A549 (cell line): ENCODE data around the gene ACSL3. TPM values are rescaled to one million over a fixed set of nuclear protein-coding genes. Genes with fewer than 3 reads are reported as not detected.
"Not testable (repeated sequence)": the region's sequence is repeated elsewhere in the genome, so short reads cannot be mapped to it uniquely, and the experiment has no call there.

Source experiments
- ATAC-seq, 2 experiments: fragments of 200-7000 bp in 1 of 2; fragments of >200 bp in 1 of 2; cut with Nextera tagmentation in 1 of 2; cut with Tn5 transposase in 1 of 2; 3 replicates each; pipeline versions ENCODE4 v1.8.0 to v1.9.1; 2018 to 2020; ENCODE audit warnings: mild to moderate bottlenecking in 1 of 2, moderate library complexity in 1 of 2
- CTCF ChIA-PET: fragments of 300-600 bp; sonication (Branson Sonifier 250); formaldehyde crosslinking; extraction: SDS; loops from one replicate; lab custom pipeline; 2021; ENCODE audit warnings: antibody characterized with exemption, inconsistent platforms; lab: Yijun Ruan, JAX
- POLR2A ChIA-PET: fragments of 350-600 bp; formaldehyde crosslinking; extraction: SDS; loops from one replicate; lab custom pipeline; 2021; ENCODE audit warnings: antibody characterized with exemption, inconsistent platforms; lab: Yijun Ruan, JAX
- DNase-seq, 2 experiments: peaks; one replicate each; pipeline versions ENCODE4 v3.0.0 to v3.0.0-alpha.2; 2011 to 2016; ENCODE audit warnings: low read depth in 1 of 2, low spot score in 1 of 2
- FAIRE-seq: peaks from 2 replicates; lab custom pipeline; 2011; peaks lifted over from hg19 to GRCh38; lab: Jason Lieb, UNC
- H3K27ac ChIP-seq, 2 experiments: fragments of >200 bp; sonication (Bioruptor Twin); formaldehyde crosslinking; 3 replicates each; pipeline ENCODE4 v1.5.1; 2016 to 2017
- H3K4me1 ChIP-seq: fragments of >200 bp; sonication (Bioruptor Twin); formaldehyde crosslinking; 3 replicates; pipeline ENCODE4 v1.6.1; 2016
- H3K4me2 ChIP-seq: fragments of >200 bp; sonication (Bioruptor Twin); formaldehyde crosslinking; 3 replicates; pipeline ENCODE4 v1.6.1; 2016
- H3K4me3 ChIP-seq: fragments of >200 bp; sonication (Bioruptor Twin); formaldehyde crosslinking; 3 replicates; pipeline ENCODE4 v1.5.1; 2016
- H3K9me3 ChIP-seq: fragments of >200 bp; sonication (Bioruptor Twin); formaldehyde crosslinking; 3 replicates; pipeline ENCODE4 v1.6.1; 2016
- BHLHE40 ChIP-seq: IDR thresholded peaks from 2 replicates; pipeline ENCODE4 v1.6.1; 2012; ENCODE audit warnings: low read depth, low read length, inconsistent platforms
- CBX2 ChIP-seq: fragments of 200-600 bp; sonication (generic); IDR thresholded peaks from 2 replicates; pipeline ENCODE4 v1.6.1; 2016; ENCODE audit warnings: low read depth, mild to moderate bottlenecking, borderline replicate concordance
- CBX8 ChIP-seq: fragments of 200-600 bp; sonication (generic); IDR thresholded peaks from 2 replicates; pipeline ENCODE4 v1.6.1; 2016
- CHD4 ChIP-seq: fragments of 200-600 bp; sonication (generic); IDR thresholded peaks from 2 replicates; pipeline ENCODE4 v1.6.1; 2016; ENCODE audit warnings: antibody characterized with exemption, mild to moderate bottlenecking, borderline replicate concordance
- EP300 ChIP-seq, 2 experiments: fragments of >200 bp; sonication (Bioruptor Twin); formaldehyde crosslinking; IDR thresholded peaks; 2 replicates in 1 of 2; 3 replicates in 1 of 2; pipeline ENCODE4 v1.6.1; 2016 to 2017
- HDAC2 ChIP-seq: fragments of 200-600 bp; sonication (generic); IDR thresholded peaks from 2 replicates; pipeline ENCODE4 v1.6.1; 2016
- HEYL ChIP-seq: fragments of 250-450 bp; sonication (Bioruptor Pico); IDR thresholded peaks from 2 replicates; pipeline ENCODE4 v1.8.0; 2021; ENCODE audit warnings: mild to moderate bottlenecking, moderate library complexity
- HOXA7 ChIP-seq: fragments of 250-450 bp; sonication (Bioruptor Pico); IDR thresholded peaks from 2 replicates; pipeline ENCODE4 v1.5.0; 2020; ENCODE audit warnings: mild to moderate bottlenecking, moderate library complexity
- KDM1A ChIP-seq: fragments of 200-600 bp; sonication (generic); IDR thresholded peaks from 2 replicates; pipeline ENCODE4 v1.6.1; 2016; ENCODE audit warnings: low read depth, mild to moderate bottlenecking
- MAFK ChIP-seq: fragments of 450-650 bp; IDR thresholded peaks from 2 replicates; pipeline ENCODE4 v1.6.1; 2014; ENCODE audit not compliant: partially characterized antibody
- MAZ ChIP-seq: fragments of 150-350 bp; IDR thresholded peaks from 2 replicates; pipeline ENCODE4 v1.6.1; 2014; ENCODE audit warnings: antibody characterized with exemption, low read depth, low read length, borderline replicate concordance
- NPAS2 ChIP-seq: fragments of 250-450 bp; sonication (Bioruptor Pico); IDR thresholded peaks from 2 replicates; pipeline ENCODE4 v1.8.0; 2022; ENCODE audit warnings: mild to moderate bottlenecking, moderate library complexity, borderline replicate concordance
- PHF8 ChIP-seq: fragments of 200-600 bp; sonication (generic); IDR thresholded peaks from 2 replicates; pipeline ENCODE4 v1.6.1; 2016; ENCODE audit warnings: low read depth, mild to moderate bottlenecking, antibody characterized with exemption, moderate library complexity, borderline replicate concordance
- POLR2A ChIP-seq: IDR thresholded peaks from 2 replicates; pipeline ENCODE4 v1.6.1; 2012; ENCODE audit warnings: mild to moderate bottlenecking, low read length
- RNF2 ChIP-seq: fragments of 200-600 bp; sonication (generic); IDR thresholded peaks from 2 replicates; pipeline ENCODE4 v1.6.1; 2016; ENCODE audit warnings: low read depth, mild to moderate bottlenecking, antibody characterized with exemption, moderate library complexity, borderline replicate concordance
- SMC3 ChIP-seq: fragments of >200 bp; sonication (Bioruptor Twin); formaldehyde crosslinking; IDR thresholded peaks from 3 replicates; pipeline ENCODE4 v1.6.1; 2018; ENCODE audit warnings: inconsistent platforms
- TFCP2L1 ChIP-seq: fragments of 250-450 bp; sonication (Bioruptor Pico); IDR thresholded peaks from 2 replicates; pipeline ENCODE4 v1.5.0; 2021; ENCODE audit warnings: mild to moderate bottlenecking
- ZC3H11A ChIP-seq: fragments of 450-650 bp; IDR thresholded peaks from 2 replicates; pipeline ENCODE4 v1.6.1; 2014; ENCODE audit warnings: antibody characterized with exemption, mild to moderate bottlenecking
- ZNF302 ChIP-seq: fragments of 250-450 bp; sonication (Bioruptor Pico); IDR thresholded peaks from 2 replicates; pipeline ENCODE4 v1.9.0; 2021; ENCODE audit warnings: inconsistent platforms, mild to moderate bottlenecking, moderate library complexity
- WGBS: methylation state at CpG from one replicate; pipeline ENCODE4 v1.1.6; 2017; ENCODE audit errors: missing lambda C conversion rate; 5-methylcytosine and 5-hydroxymethylcytosine counted together
- polyA plus RNA-seq, 4 experiments: library from polyadenylated mRNA; depleted of rRNA in 3 of 4; stranded (reverse); fragments of >200 nt; fragmentation: RNase III in 1 of 4; extraction: RNeasy Plus Mini Kit Qiagen cat#74134 plus additional on column Dnase treatment in 1 of 4; gene quantifications; 2 replicates in 3 of 4; 3 replicates in 1 of 4; pipeline ENCODE4 v1.2.3, GENCODE V29; 2011 to 2017
- TF ChIP-seq, protein P1 (sequence below): fragments of 250-450 bp; sonication (Bioruptor Pico); IDR thresholded peaks from 2 replicates; pipeline ENCODE4 v1.5.0; 2020; ENCODE audit warnings: low read depth, mild to moderate bottlenecking, moderate library complexity
- TF ChIP-seq, protein P2 (sequence below): IDR thresholded peaks from 2 replicates; pipeline ENCODE4 v1.6.1; 2012
- TF ChIP-seq, protein P3 (sequence below): IDR thresholded peaks from 2 replicates; pipeline ENCODE4 v1.6.1; 2012
- TF ChIP-seq, protein P4 (sequence below): fragments of 150-350 bp; IDR thresholded peaks from 2 replicates; pipeline ENCODE4 v1.6.1; 2014; ENCODE audit warnings: low read depth, mild to moderate bottlenecking, low read length
- TF ChIP-seq, protein P5 (sequence below): fragments of 250-450 bp; sonication (Bioruptor Pico); IDR thresholded peaks from 2 replicates; pipeline ENCODE4 v1.5.0; 2021; ENCODE audit warnings: mild to moderate bottlenecking, moderate library complexity, borderline replicate concordance
- TF ChIP-seq, protein P6 (sequence below): fragments of 200-600 bp; sonication (generic); IDR thresholded peaks from 2 replicates; pipeline ENCODE4 v1.6.1; 2016; ENCODE audit warnings: antibody characterized with exemption, mild to moderate bottlenecking, moderate library complexity

The ACSL3 gene
- polyA plus RNA-seq, 2 of the 4 experiments (the other 2 are of a cell fraction): 142 to 160 TPM

DNA sequence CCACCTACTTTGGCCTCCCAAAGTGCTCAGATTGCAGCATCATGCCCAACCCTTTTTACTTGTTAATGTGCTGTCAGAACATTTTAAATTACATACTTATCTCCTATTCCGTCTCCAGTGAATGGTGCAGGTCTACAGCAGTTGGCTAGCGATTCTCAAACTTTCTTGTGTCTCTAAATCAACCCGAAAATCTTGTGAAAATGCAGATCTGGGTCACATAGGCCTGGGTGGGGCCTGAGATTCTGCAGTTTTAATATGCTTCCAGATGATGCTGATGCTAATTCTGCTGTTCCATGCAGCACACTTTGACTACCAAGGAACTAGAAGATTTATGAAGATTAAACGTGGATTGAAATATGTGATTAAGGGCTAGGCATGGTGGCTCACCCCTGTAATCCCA is 14.8 kb upstream of the ACSL3 start:
- TF ChIP-seq PHF8 (no peak), HEYL (CRISPR knock-in tag) (no peak), RNF2 (no peak), POLR2A (no peak), NPAS2 (CRISPR knock-in tag) (no peak), HDAC2 (no peak), BHLHE40 (no peak), SMC3 (no peak), KDM1A (no peak), CHD4 (no peak), ZNF302 (CRISPR knock-in tag) (no peak)
- TF ChIP-seq, protein P1, sequence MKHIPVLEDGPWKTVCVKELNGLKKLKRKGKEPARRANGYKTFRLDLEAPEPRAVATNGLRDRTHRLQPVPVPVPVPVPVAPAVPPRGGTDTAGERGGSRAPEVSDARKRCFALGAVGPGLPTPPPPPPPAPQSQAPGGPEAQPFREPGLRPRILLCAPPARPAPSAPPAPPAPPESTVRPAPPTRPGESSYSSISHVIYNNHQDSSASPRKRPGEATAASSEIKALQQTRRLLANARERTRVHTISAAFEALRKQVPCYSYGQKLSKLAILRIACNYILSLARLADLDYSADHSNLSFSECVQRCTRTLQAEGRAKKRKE (CRISPR knock-in tag): no peak
- TF ChIP-seq, protein P2, sequence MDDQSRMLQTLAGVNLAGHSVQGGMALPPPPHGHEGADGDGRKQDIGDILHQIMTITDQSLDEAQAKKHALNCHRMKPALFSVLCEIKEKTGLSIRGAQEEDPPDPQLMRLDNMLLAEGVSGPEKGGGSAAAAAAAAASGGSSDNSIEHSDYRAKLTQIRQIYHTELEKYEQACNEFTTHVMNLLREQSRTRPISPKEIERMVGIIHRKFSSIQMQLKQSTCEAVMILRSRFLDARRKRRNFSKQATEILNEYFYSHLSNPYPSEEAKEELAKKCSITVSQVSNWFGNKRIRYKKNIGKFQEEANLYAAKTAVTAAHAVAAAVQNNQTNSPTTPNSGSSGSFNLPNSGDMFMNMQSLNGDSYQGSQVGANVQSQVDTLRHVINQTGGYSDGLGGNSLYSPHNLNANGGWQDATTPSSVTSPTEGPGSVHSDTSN: no peak
- TF ChIP-seq, protein P3, sequence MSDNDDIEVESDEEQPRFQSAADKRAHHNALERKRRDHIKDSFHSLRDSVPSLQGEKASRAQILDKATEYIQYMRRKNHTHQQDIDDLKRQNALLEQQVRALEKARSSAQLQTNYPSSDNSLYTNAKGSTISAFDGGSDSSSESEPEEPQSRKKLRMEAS: no peak
- 69% methylated on average over 4 of the region's 4 CpGs for WGBS
- ChIA-PET POLR2A (no interaction called here), CTCF (no interaction called here)
- Histone ChIP-seq H3K4me2 (no peak overlapping the region), H3K4me1 (peaks cover 49% of the 10 kb centered on the region), H3K4me3 (no peak overlapping the region), H3K27ac (peak overlapping the region in 1 of 2 experiments; percentile 38; a peak in 2 of 6 replicates), H3K9me3 (no peaks in the 10 kb centered on the region)
- no peak for DNase-seq
- FAIRE-seq: no peak
- no peak for ATAC-seq

DNA sequence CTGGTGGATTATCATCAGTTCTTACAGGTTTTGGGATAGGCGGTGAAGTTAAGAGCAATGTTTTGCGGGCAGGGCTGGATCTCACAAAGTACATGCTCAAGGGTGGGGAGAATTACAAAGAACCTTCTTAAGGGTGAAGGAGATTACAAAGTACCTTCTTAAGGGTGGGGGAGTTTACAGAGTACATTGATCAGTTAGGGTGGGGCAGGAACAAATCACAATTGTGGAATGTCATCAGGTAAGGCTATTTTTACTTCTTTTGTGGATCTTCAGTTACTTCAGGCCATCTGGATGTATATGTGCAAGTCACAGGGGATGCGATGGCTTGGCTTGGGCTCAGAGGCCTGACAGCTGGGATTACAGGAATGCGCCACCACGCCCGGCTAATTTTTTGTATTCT is 12.8 kb upstream of the ACSL3 start:
- Histone ChIP-seq H3K4me1 (peaks cover 29% of the 10 kb centered on the region), H3K27ac (peak overlapping the region; percentile 1 to 6; a peak in 3 of 6 replicates)
- WGBS: 95% methylated on average over 6 of the region's 6 CpGs
- H3K4me3 ChIP-seq, DNase-seq, ATAC-seq, H3K9me3 ChIP-seq, FAIRE-seq, H3K4me2 ChIP-seq, POLR2A ChIA-PET: not testable (repeated sequence)
- CTCF ChIA-PET: interaction anchor here (0.6 to 1.6 kb wide), 3 partner anchors 9 to 84 kb away, joined by 3 to 6 read pairs (median 3); no protein-coding TSS in a partner anchor

DNA sequence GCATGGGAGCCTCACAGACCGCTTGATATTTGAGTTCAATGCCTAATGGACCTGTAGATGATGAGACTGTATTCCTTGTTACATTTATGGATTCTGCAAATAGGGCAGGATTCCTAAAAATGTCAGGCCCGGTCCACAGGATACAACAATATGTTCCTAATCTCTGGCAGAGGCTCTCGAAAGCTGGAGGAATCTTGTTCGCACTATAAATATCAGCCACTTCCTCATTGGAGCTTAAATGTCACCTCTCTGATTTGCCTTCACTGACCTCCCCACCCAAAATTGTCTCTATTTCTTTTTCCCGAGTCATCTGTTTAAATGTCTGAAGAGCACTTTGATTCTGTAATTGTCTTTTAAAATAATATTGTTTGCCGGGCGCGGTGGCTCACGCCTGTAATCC is 12.0 kb upstream of the ACSL3 start:
- CTCF ChIA-PET: interaction anchor here (0.6 kb wide), 1 partner anchor 85 kb away, joined by 3 read pairs; no protein-coding TSS in a partner anchor
- FAIRE-seq: no peak
- TF ChIP-seq, protein P4, sequence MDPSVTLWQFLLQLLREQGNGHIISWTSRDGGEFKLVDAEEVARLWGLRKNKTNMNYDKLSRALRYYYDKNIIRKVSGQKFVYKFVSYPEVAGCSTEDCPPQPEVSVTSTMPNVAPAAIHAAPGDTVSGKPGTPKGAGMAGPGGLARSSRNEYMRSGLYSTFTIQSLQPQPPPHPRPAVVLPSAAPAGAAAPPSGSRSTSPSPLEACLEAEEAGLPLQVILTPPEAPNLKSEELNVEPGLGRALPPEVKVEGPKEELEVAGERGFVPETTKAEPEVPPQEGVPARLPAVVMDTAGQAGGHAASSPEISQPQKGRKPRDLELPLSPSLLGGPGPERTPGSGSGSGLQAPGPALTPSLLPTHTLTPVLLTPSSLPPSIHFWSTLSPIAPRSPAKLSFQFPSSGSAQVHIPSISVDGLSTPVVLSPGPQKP: no peak
- TF ChIP-seq, protein P5, sequence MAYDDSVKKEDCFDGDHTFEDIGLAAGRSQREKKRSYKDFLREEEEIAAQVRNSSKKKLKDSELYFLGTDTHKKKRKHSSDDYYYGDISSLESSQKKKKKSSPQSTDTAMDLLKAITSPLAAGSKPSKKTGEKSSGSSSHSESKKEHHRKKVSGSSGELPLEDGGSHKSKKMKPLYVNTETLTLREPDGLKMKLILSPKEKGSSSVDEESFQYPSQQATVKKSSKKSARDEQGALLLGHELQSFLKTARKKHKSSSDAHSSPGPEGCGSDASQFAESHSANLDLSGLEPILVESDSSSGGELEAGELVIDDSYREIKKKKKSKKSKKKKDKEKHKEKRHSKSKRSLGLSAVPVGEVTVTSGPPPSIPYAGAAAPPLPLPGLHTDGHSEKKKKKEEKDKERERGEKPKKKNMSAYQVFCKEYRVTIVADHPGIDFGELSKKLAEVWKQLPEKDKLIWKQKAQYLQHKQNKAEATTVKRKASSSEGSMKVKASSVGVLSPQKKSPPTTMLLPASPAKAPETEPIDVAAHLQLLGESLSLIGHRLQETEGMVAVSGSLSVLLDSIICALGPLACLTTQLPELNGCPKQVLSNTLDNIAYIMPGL: no peak
- TF ChIP-seq TFCP2L1 (CRISPR knock-in tag): no peak
- TF ChIP-seq BHLHE40: no peak
- TF ChIP-seq HOXA7 (CRISPR knock-in tag): no peak
- TF ChIP-seq EP300 (IDR thresholded peaks at IDR 0.05): no peak
- no peak for TF ChIP-seq CBX2
- TF ChIP-seq MAFK: no peak
- no peak for TF ChIP-seq ZC3H11A
- TF ChIP-seq, protein P6, sequence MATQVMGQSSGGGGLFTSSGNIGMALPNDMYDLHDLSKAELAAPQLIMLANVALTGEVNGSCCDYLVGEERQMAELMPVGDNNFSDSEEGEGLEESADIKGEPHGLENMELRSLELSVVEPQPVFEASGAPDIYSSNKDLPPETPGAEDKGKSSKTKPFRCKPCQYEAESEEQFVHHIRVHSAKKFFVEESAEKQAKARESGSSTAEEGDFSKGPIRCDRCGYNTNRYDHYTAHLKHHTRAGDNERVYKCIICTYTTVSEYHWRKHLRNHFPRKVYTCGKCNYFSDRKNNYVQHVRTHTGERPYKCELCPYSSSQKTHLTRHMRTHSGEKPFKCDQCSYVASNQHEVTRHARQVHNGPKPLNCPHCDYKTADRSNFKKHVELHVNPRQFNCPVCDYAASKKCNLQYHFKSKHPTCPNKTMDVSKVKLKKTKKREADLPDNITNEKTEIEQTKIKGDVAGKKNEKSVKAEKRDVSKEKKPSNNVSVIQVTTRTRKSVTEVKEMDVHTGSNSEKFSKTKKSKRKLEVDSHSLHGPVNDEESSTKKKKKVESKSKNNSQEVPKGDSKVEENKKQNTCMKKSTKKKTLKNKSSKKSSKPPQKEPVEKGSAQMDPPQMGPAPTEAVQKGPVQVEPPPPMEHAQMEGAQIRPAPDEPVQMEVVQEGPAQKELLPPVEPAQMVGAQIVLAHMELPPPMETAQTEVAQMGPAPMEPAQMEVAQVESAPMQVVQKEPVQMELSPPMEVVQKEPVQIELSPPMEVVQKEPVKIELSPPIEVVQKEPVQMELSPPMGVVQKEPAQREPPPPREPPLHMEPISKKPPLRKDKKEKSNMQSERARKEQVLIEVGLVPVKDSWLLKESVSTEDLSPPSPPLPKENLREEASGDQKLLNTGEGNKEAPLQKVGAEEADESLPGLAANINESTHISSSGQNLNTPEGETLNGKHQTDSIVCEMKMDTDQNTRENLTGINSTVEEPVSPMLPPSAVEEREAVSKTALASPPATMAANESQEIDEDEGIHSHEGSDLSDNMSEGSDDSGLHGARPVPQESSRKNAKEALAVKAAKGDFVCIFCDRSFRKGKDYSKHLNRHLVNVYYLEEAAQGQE: no peak
- no peak for TF ChIP-seq NPAS2 (CRISPR knock-in tag)
- TF ChIP-seq CBX8: no peak
- TF ChIP-seq MAZ: no peak

More for the DNA sequence above, 12.0 kb upstream of the ACSL3 start:
- no peak for DNase-seq
- Histone ChIP-seq H3K4me1 (peaks cover 21% of the 10 kb centered on the region), H3K4me2 (no peak overlapping the region), H3K27ac (peak overlapping the region; percentile 4 to 25; a peak in 1 of 6 replicates), H3K4me3 (no peak overlapping the region), H3K9me3 (no peaks in the 10 kb centered on the region)
- POLR2A ChIA-PET: interaction anchor here (0.6 kb wide), 1 partner anchor 11 kb away, joined by 8 read pairs; no protein-coding TSS in a partner anchor
- ATAC-seq: no peak
- 83% methylated on average over 9 of the region's 9 CpGs for WGBS
